Muscle layer of colon (tissue), 2 donors: ENCODE results near the gene DPP6.

Experiments
- H3K27ac ChIP-seq: one replicate; pipeline ENCODE4 v1.7.0; 2013; ENCODE audit warnings: low read depth, mild to moderate bottlenecking, low read length, moderate library complexity
- H3K27me3 ChIP-seq, 2 donors: one replicate each; pipeline ENCODE4 v1.7.0; 2013; ENCODE audit warnings: low read length in 2 of 2, mild to moderate bottlenecking in 2 of 2; ENCODE audit not compliant: insufficient read depth in 2 of 2, control insufficient read depth in 1 of 2
- H3K36me3 ChIP-seq: one replicate; pipeline ENCODE4 v1.7.0; 2013; ENCODE audit warnings: mild to moderate bottlenecking, low read length; ENCODE audit not compliant: insufficient read depth
- H3K4me1 ChIP-seq: one replicate; pipeline ENCODE4 v1.7.0; 2013; ENCODE audit warnings: mild to moderate bottlenecking, low read length; ENCODE audit not compliant: insufficient read depth
- H3K4me3 ChIP-seq, 2 donors: one replicate each; pipeline ENCODE4 v1.7.0; 2013; ENCODE audit warnings: low read length in 2 of 2, low read depth in 1 of 2, mild to moderate bottlenecking in 1 of 2, moderate library complexity in 1 of 2
- H3K9ac ChIP-seq: one replicate; pipeline ENCODE4 v1.7.0; 2013; ENCODE audit warnings: low read length
- H3K9me3 ChIP-seq: one replicate; pipeline ENCODE4 v1.7.0; 2013; ENCODE audit warnings: mild to moderate bottlenecking, low read length
- donor health status: abdominal sarcoma.
- donor health status: Adenocarcinoma of cecum.

Gene DPP6

GRCh38 chr7:154598396-154598795 is 546.2 kb downstream of the DPP6 start:
- H3K27ac ChIP-seq, result no peak overlapping the region
- H3K4me1 ChIP-seq, result no peaks in the 10 kb centered on the region
- H3K9ac ChIP-seq, result no peak overlapping the region
- H3K27me3 ChIP-seq, result no peaks in the 10 kb centered on the region
- H3K9me3 ChIP-seq, result no peaks in the 10 kb centered on the region
- no peaks in the 10 kb centered on the region for H3K36me3 ChIP-seq
- H3K4me3 ChIP-seq, result no peak overlapping the region

- Histone ChIP-seq H3K4me3 (no peak overlapping the region), H3K4me1 (no peaks in the 10 kb centered on the region), H3K9me3 (no peaks in the 10 kb centered on the region), H3K27me3 (no peaks in the 10 kb centered on the region), H3K9ac (no peak overlapping the region), H3K36me3 (no peaks in the 10 kb centered on the region), H3K27ac (no peak overlapping the region)
Measured at GRCh38 chr7:154598864-154599263, 546.7 kb downstream of the DPP6 start.

GRCh38 chr7:154610903-154611302 is 558.7 kb downstream of the DPP6 start:
- Histone ChIP-seq H3K27ac (no peak overlapping the region), H3K27me3 (no peaks in the 10 kb centered on the region), H3K9ac (no peak overlapping the region), H3K9me3 (no peaks in the 10 kb centered on the region), H3K4me3 (no peak overlapping the region), H3K36me3 (no peaks in the 10 kb centered on the region), H3K4me1 (no peaks in the 10 kb centered on the region)

- Histone ChIP-seq H3K9ac (no peak overlapping the region), H3K36me3 (no peaks in the 10 kb centered on the region), H3K4me3 (no peak overlapping the region), H3K4me1 (no peaks in the 10 kb centered on the region), H3K9me3 (no peaks in the 10 kb centered on the region), H3K27ac (no peak overlapping the region), H3K27me3 (no peaks in the 10 kb centered on the region)
Measured at GRCh38 chr7:154613811-154614210, 561.6 kb downstream of the DPP6 start.

- H3K9me3 ChIP-seq, result no peaks in the 10 kb centered on the region
- H3K27ac ChIP-seq, result no peak overlapping the region
- no peak overlapping the region for H3K4me3 ChIP-seq
- no peak overlapping the region for H3K9ac ChIP-seq
- H3K36me3 ChIP-seq, result no peaks in the 10 kb centered on the region
- H3K4me1 ChIP-seq, result no peaks in the 10 kb centered on the region
- H3K27me3 ChIP-seq, result no peaks in the 10 kb centered on the region
Measured at GRCh38 chr7:154620141-154620755, 568.0 kb downstream of the DPP6 start.

GRCh38 chr7:154623399-154623798 is 571.2 kb downstream of the DPP6 start:
- no peak overlapping the region for H3K4me3 ChIP-seq
- H3K4me1 ChIP-seq, result no peaks in the 10 kb centered on the region
- H3K27ac ChIP-seq, result no peak overlapping the region
- no peaks in the 10 kb centered on the region for H3K9me3 ChIP-seq
- no peak overlapping the region for H3K9ac ChIP-seq
- no peaks in the 10 kb centered on the region for H3K27me3 ChIP-seq
- H3K36me3 ChIP-seq, result no peaks in the 10 kb centered on the region

GRCh38 chr7:154627646-154628290 is 575.6 kb downstream of the DPP6 start:
- no peaks in the 10 kb centered on the region for H3K9me3 ChIP-seq
- H3K27me3 ChIP-seq, result no peaks in the 10 kb centered on the region
- H3K27ac ChIP-seq, result no peak overlapping the region
- no peak overlapping the region for H3K4me3 ChIP-seq
- no peak overlapping the region for H3K9ac ChIP-seq
- no peaks in the 10 kb centered on the region for H3K36me3 ChIP-seq
- no peaks in the 10 kb centered on the region for H3K4me1 ChIP-seq

GRCh38 chr7:154628556-154628955 is 576.4 kb downstream of the DPP6 start:
- H3K4me3 ChIP-seq, result no peak overlapping the region
- no peaks in the 10 kb centered on the region for H3K9me3 ChIP-seq
- H3K36me3 ChIP-seq, result no peaks in the 10 kb centered on the region
- no peaks in the 10 kb centered on the region for H3K4me1 ChIP-seq
- H3K27ac ChIP-seq, result no peak overlapping the region
- H3K9ac ChIP-seq, result no peak overlapping the region
- H3K27me3 ChIP-seq, result no peaks in the 10 kb centered on the region

- H3K27me3 ChIP-seq, result no peaks in the 10 kb centered on the region
- H3K36me3 ChIP-seq, result no peaks in the 10 kb centered on the region
- no peaks in the 10 kb centered on the region for H3K4me1 ChIP-seq
- H3K4me3 ChIP-seq, result no peak overlapping the region
- no peak overlapping the region for H3K27ac ChIP-seq
- no peaks in the 10 kb centered on the region for H3K9me3 ChIP-seq
- no peak overlapping the region for H3K9ac ChIP-seq
Measured at GRCh38 chr7:154631162-154631561, 579.0 kb downstream of the DPP6 start.

- H3K4me3 ChIP-seq, result no peak overlapping the region
- H3K9me3 ChIP-seq, result no peaks in the 10 kb centered on the region
- H3K27me3 ChIP-seq, result no peaks in the 10 kb centered on the region
- no peak overlapping the region for H3K27ac ChIP-seq
- no peaks in the 10 kb centered on the region for H3K36me3 ChIP-seq
- H3K9ac ChIP-seq, result no peak overlapping the region
- H3K4me1 ChIP-seq, result no peaks in the 10 kb centered on the region
Measured at GRCh38 chr7:154633641-154634040, 581.4 kb downstream of the DPP6 start.

- no peak overlapping the region for H3K9ac ChIP-seq
- H3K9me3 ChIP-seq, result no peaks in the 10 kb centered on the region
- H3K27ac ChIP-seq, result no peak overlapping the region
- H3K4me3 ChIP-seq, result no peak overlapping the region
- no peaks in the 10 kb centered on the region for H3K27me3 ChIP-seq
- H3K36me3 ChIP-seq, result no peaks in the 10 kb centered on the region
- H3K4me1 ChIP-seq, result no peaks in the 10 kb centered on the region
Measured at GRCh38 chr7:154638286-154638685, 586.1 kb downstream of the DPP6 start.

GRCh38 chr7:154640266-154640865 is 588.2 kb downstream of the DPP6 start:
- Histone ChIP-seq H3K27me3 (no peaks in the 10 kb centered on the region), H3K9me3 (no peaks in the 10 kb centered on the region), H3K4me1 (no peaks in the 10 kb centered on the region), H3K9ac (no peak overlapping the region), H3K4me3 (no peak overlapping the region), H3K27ac (no peak overlapping the region), H3K36me3 (no peaks in the 10 kb centered on the region)
